22Rv1 (cell line): ENCODE data around the gene FAM131A.
A peak's percentile ranks its signal among the peaks of the same experiment; 100 is the strongest.

Experiments used
- H3K27ac ChIP-seq: fragments of 450-650 bp; 2 replicates; pipeline ENCODE4 v1.5.1; 2017
- CTCF ChIP-seq: fragments of 450-650 bp; IDR thresholded peaks from 2 replicates; pipeline ENCODE4 v1.5.1; 2017; ENCODE audit warnings: mild to moderate bottlenecking
- ZFX ChIP-seq: fragments of 450-650 bp; IDR thresholded peaks from 2 replicates; pipeline ENCODE4 v1.6.1; 2017; ENCODE audit warnings: antibody characterized with exemption, borderline replicate concordance

FAM131A gene

DNA sequence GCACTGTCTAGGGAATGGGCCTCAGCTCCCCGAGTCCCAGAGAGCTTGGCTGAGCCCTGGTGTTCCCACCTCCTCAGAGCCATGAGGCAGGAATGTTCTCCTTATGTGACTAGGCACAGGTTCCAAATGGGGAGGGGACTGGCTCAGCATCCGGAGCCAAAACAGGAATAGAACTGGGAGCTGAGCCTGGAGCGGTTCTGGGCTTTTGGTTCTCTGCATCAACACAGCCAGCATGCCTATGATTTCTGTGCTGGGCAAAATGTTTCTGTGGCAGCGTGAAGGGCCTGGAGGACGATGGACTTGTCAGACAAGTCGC, at the start of gene FAM131A:
Gene FAM131A (plus strand): TSS at position 202 of the 316 bp plus-strand sequence. CDS start 31 bp downstream, at position 233.
- TF ChIP-seq CTCF = no peak
- no peak for TF ChIP-seq ZFX
- H3K27ac ChIP-seq = peak within 1 kb of the TSS; percentile 90

GRCh38 chr3:184289426-184289938, 47.9 kb upstream of the FAM131A start:
- TF ChIP-seq CTCF (peak; percentile 79), ZFX (no peak)
- no peak overlapping the region for H3K27ac ChIP-seq

GRCh38 chr3:184290331-184290730, 47.1 kb upstream of the FAM131A start:
- no peak overlapping the region for H3K27ac ChIP-seq
- TF ChIP-seq ZFX (no peak), CTCF (no peak)

DNA sequence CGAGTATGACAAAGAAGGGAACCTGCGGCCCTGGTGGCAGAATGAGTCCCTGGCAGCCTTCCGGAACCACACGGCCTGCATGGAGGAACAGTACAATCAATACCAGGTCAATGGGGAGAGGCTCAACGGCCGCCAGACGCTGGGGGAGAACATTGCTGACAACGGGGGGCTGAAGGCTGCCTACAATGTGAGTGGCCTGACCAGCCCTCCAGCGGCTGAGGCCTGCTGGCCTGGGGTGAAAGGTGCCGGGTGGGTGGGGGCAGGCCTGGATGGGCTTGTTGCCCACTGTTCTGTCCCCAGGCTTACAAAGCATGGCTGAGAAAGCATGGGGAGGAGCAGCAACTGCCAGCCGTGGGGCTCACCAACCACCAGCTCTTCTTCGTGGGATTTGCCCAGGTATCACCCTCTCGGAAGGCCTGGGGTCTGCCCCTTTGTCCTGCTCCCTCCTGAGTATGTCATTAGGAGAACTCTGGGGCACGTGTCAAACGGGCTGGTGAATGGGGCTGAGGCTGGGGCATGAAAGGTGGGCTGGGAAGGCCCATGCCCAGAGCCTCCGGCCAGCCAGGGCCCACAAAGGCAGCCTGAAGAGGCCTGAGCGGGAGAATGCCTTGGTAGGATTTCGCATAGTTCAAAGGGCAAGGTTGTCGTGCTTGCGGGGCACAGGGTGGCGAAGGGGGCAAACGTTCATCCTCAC, 46.2 kb upstream of the FAM131A start:
- no peak overlapping the region for H3K27ac ChIP-seq
- TF ChIP-seq ZFX (no peak), CTCF (no peak)

DNA sequence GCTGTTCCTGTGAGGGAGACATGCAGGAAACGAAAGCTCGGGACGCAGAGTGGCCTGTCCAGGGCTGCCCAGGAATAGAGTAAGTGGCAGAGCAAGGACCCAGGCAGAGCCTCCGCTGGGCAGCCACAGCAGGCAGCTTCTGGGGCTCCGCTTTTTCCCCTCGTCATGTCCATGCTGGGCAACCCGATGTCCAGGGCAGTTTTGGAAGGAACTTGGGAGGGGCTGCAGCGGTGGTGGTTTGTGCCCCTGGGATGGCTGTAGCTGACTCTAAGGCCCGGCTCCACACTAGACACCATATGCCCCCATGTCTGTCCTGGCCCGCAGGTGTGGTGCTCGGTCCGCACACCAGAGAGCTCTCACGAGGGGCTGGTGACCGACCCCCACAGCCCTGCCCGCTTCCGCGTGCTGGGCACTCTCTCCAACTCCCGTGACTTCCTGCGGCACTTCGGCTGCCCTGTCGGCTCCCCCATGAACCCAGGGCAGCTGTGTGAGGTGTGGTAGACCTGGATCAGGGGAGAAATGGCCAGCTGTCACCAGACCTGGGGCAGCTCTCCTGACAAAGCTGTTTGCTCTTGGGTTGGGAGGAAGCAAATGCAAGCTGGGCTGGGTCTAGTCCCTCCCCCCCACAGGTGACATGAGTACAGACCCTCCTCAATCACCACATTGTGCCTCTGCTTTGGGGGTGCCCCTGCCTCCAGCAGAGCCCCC, 45.5 kb upstream of the FAM131A start:
- TF ChIP-seq CTCF (no peak), ZFX (no peak)
- H3K27ac ChIP-seq = no peak overlapping the region

- no peak overlapping the region for H3K27ac ChIP-seq
- TF ChIP-seq ZFX = no peak
- TF ChIP-seq CTCF = no peak
These were observed 41.6 kb upstream of the FAM131A start for GRCh38 chr3:184295771-184296170.

- H3K27ac ChIP-seq = no peak overlapping the region
- TF ChIP-seq CTCF (no peak), ZFX (no peak)
These were observed 40.8 kb upstream of the FAM131A start for GRCh38 chr3:184296616-184297015.
